Measurements from ENCODE around the gene ACTL9. TPM values are rescaled to one million over a fixed set of nuclear protein-coding genes. Genes with fewer than 3 reads are reported as not detected.
"Not testable (repeated sequence)": the region's sequence is repeated elsewhere in the genome, so short reads cannot be mapped to it uniquely, and the experiment has no call there.

ACTL9 gene
- total RNA-seq, 1 donor from 2014 or later = not detected

DNA sequence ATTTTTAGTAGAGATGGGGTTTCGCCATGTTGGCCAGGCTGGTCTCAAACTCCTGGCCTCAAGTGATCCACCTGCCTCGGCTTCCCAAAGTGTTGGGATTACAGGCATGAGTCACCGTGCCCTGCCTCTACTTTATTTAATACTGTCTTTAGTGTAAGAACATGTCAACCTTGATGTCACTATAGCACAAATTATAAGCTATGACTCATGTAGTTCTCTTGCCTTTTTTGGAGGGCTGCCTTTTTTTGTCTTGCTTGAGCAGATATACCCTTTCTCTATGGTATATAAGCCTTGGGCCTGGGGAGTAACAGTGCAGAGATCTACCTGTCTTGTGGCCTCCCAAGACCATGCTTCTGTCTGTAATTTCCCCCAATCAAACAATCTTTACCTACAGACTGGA lies 6.7 kb upstream of the ACTL9 start:
- not testable (repeated sequence) for H3K9ac ChIP-seq (ENCODE audit: low read depth in 1 of 3, low read length in 3 of 3); H3K36me3 ChIP-seq (ENCODE audit: control insufficient read depth in 3 of 3, insufficient read depth in 3 of 3, low read length in 3 of 3)

DNA sequence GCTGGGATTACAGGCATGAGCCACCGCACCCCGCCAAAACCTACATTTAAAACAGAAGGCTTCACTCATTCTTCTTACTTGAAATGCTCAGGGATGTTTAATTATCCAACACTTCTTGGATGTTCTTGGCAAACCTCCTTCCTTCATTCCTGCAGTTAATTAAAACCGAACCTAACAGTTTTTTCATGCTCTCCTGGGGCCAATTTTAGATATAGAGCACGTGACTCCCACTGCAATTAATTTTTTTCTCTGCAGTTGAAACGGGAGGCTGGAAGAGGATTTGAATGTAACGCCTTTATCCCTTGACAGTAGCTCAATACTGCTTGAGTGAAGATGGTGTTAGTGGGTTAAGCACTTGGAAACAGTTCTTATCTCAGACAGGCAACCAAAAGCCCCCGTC lies 4.6 kb upstream of the ACTL9 start:
- no peak overlapping the region for H3K4me3 ChIP-seq (ENCODE audit: low read length in 3 of 3)
- no peaks in the 10 kb centered on the region for H3K27me3 ChIP-seq (ENCODE audit: control insufficient read depth in 3 of 3, insufficient read depth in 3 of 3, low read length in 3 of 3)
- H3K27ac ChIP-seq (ENCODE audit: low read depth, low read length) = no peak overlapping the region
- H3K9ac ChIP-seq (ENCODE audit: low read depth in 1 of 3, low read length in 3 of 3) = no peak overlapping the region
- no peaks in the 10 kb centered on the region for H3K36me3 ChIP-seq (ENCODE audit: control insufficient read depth in 3 of 3, insufficient read depth in 3 of 3, low read length in 3 of 3)
- no peaks in the 10 kb centered on the region for H3K9me3 ChIP-seq (ENCODE audit: control insufficient read depth in 3 of 3, low read length in 3 of 3)
- no peaks in the 10 kb centered on the region for H3K4me1 ChIP-seq (ENCODE audit: control insufficient read depth in 3 of 3, insufficient read depth in 3 of 3, low read length in 3 of 3)

More for the DNA sequence above, 6.7 kb upstream of the ACTL9 start:
- not testable (repeated sequence) for H3K9me3 ChIP-seq (ENCODE audit: control insufficient read depth in 3 of 3, low read length in 3 of 3); H3K4me1 ChIP-seq (ENCODE audit: control insufficient read depth in 3 of 3, insufficient read depth in 3 of 3, low read length in 3 of 3); H3K27me3 ChIP-seq (ENCODE audit: control insufficient read depth in 3 of 3, insufficient read depth in 3 of 3, low read length in 3 of 3); H3K27ac ChIP-seq (ENCODE audit: low read depth, low read length); H3K4me3 ChIP-seq (ENCODE audit: low read length in 3 of 3)

GRCh38 chr19:8702350-8702749 lies 3.8 kb upstream of the ACTL9 start:
- Histone ChIP-seq H3K4me1 (ENCODE audit: control insufficient read depth in 3 of 3, insufficient read depth in 3 of 3, low read length in 3 of 3) (no peaks in the 10 kb centered on the region), H3K4me3 (ENCODE audit: low read length in 3 of 3) (no peak overlapping the region), H3K9ac (ENCODE audit: low read depth in 1 of 3, low read length in 3 of 3) (no peak overlapping the region), H3K9me3 (ENCODE audit: control insufficient read depth in 3 of 3, low read length in 3 of 3) (no peaks in the 10 kb centered on the region), H3K27ac (ENCODE audit: low read depth, low read length) (no peak overlapping the region), H3K27me3 (ENCODE audit: control insufficient read depth in 3 of 3, insufficient read depth in 3 of 3, low read length in 3 of 3) (peaks cover 0 to 3% (median 0%) of the 10 kb centered on the region in 3 donors), H3K36me3 (ENCODE audit: control insufficient read depth in 3 of 3, insufficient read depth in 3 of 3, low read length in 3 of 3) (no peaks in the 10 kb centered on the region)

DNA sequence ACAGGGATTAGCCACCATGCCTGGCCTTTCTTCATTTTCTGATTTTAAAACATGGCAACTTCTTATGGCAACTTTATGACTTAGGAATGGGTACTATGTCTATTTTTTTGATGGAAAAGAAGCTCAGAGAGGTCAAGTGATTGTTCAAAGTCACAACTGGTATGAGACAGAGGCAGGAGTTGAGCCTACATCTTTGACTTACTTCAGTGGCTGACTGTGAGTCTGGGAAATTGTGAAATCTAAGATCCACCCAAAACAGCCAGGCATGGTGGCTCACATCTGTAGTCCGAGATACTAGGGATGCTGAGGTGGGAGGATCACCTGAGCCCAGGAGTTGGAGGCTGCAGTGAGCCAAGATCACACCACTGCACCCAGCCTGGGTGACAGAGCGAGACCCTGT lies 2.4 kb upstream of the ACTL9 start:
- no peak overlapping the region for H3K27ac ChIP-seq (ENCODE audit: low read depth, low read length)
- peaks cover 0 to 9% (median 0%) of the 10 kb centered on the region in 3 donors for H3K27me3 ChIP-seq (ENCODE audit: control insufficient read depth in 3 of 3, insufficient read depth in 3 of 3, low read length in 3 of 3)
- H3K9me3 ChIP-seq (ENCODE audit: control insufficient read depth in 3 of 3, low read length in 3 of 3) = no peaks in the 10 kb centered on the region
- no peak overlapping the region for H3K4me3 ChIP-seq (ENCODE audit: low read length in 3 of 3)
- H3K4me1 ChIP-seq (ENCODE audit: control insufficient read depth in 3 of 3, insufficient read depth in 3 of 3, low read length in 3 of 3) = no peaks in the 10 kb centered on the region
- no peaks in the 10 kb centered on the region for H3K36me3 ChIP-seq (ENCODE audit: control insufficient read depth in 3 of 3, insufficient read depth in 3 of 3, low read length in 3 of 3)
- no peak overlapping the region for H3K9ac ChIP-seq (ENCODE audit: low read depth in 1 of 3, low read length in 3 of 3)

DNA sequence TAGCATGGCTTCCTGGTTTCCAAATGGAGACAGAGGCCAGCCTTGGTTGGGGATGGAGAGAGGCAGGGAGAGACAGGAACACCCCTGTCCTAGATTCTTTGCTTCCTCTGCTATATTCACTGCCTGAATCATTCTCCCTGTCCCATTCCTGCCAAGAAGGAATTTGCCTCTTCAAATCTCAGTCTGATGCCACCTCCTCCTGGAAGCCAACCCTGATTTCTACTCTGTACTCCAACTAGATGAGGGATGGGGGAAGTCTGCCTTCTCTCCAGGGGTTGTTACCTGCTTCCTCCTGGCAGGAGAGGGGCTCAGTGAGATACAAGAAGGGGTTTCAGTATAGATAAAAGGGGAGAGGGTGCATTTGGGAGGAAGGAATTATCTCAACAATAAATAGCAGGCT lies 1.3 kb upstream of the ACTL9 start:
- Histone ChIP-seq H3K4me1 (ENCODE audit: control insufficient read depth in 3 of 3, insufficient read depth in 3 of 3, low read length in 3 of 3) (no peaks in the 10 kb centered on the region), H3K4me3 (ENCODE audit: low read length in 3 of 3) (no peak overlapping the region), H3K9me3 (ENCODE audit: control insufficient read depth in 3 of 3, low read length in 3 of 3) (no peaks in the 10 kb centered on the region), H3K27ac (ENCODE audit: low read depth, low read length) (no peak overlapping the region), H3K27me3 (ENCODE audit: control insufficient read depth in 3 of 3, insufficient read depth in 3 of 3, low read length in 3 of 3) (peaks cover 0 to 9% (median 0%) of the 10 kb centered on the region in 3 donors), H3K36me3 (ENCODE audit: control insufficient read depth in 3 of 3, insufficient read depth in 3 of 3, low read length in 3 of 3) (no peaks in the 10 kb centered on the region), H3K9ac (ENCODE audit: low read depth in 1 of 3, low read length in 3 of 3) (no peak overlapping the region)

- H3K9ac ChIP-seq (ENCODE audit: low read depth in 1 of 3, low read length in 3 of 3) = no peak overlapping the region
- no peaks in the 10 kb centered on the region for H3K4me1 ChIP-seq (ENCODE audit: control insufficient read depth in 3 of 3, insufficient read depth in 3 of 3, low read length in 3 of 3)
- H3K36me3 ChIP-seq (ENCODE audit: control insufficient read depth in 3 of 3, insufficient read depth in 3 of 3, low read length in 3 of 3) = no peaks in the 10 kb centered on the region
- H3K27ac ChIP-seq (ENCODE audit: low read depth, low read length) = no peak overlapping the region
- H3K9me3 ChIP-seq (ENCODE audit: control insufficient read depth in 3 of 3, low read length in 3 of 3) = no peaks in the 10 kb centered on the region
- no peak overlapping the region for H3K4me3 ChIP-seq (ENCODE audit: low read length in 3 of 3)
- H3K27me3 ChIP-seq (ENCODE audit: control insufficient read depth in 3 of 3, insufficient read depth in 3 of 3, low read length in 3 of 3) = peaks cover 0 to 17% (median 0%) of the 10 kb centered on the region in 3 donors
Measured at GRCh38 chr19:8697671-8698432, 743 bp downstream of the ACTL9 start.

GRCh38 chr19:8696993-8697392 lies 1.6 kb downstream of the ACTL9 start:
- H3K27me3 ChIP-seq (ENCODE audit: control insufficient read depth in 3 of 3, insufficient read depth in 3 of 3, low read length in 3 of 3) = peaks cover 0 to 17% (median 0%) of the 10 kb centered on the region in 3 donors
- H3K27ac ChIP-seq (ENCODE audit: low read depth, low read length) = no peak overlapping the region
- no peak overlapping the region for H3K4me3 ChIP-seq (ENCODE audit: low read length in 3 of 3)
- H3K4me1 ChIP-seq (ENCODE audit: control insufficient read depth in 3 of 3, insufficient read depth in 3 of 3, low read length in 3 of 3) = no peaks in the 10 kb centered on the region
- no peaks in the 10 kb centered on the region for H3K9me3 ChIP-seq (ENCODE audit: control insufficient read depth in 3 of 3, low read length in 3 of 3)
- H3K36me3 ChIP-seq (ENCODE audit: control insufficient read depth in 3 of 3, insufficient read depth in 3 of 3, low read length in 3 of 3) = no peaks in the 10 kb centered on the region
- H3K9ac ChIP-seq (ENCODE audit: low read depth in 1 of 3, low read length in 3 of 3) = no peak overlapping the region

GRCh38 chr19:8695911-8696310 lies 2.7 kb downstream of the ACTL9 start:
- Histone ChIP-seq H3K27ac (ENCODE audit: low read depth, low read length) (no peak overlapping the region), H3K27me3 (ENCODE audit: control insufficient read depth in 3 of 3, insufficient read depth in 3 of 3, low read length in 3 of 3) (peaks cover 0 to 17% (median 0%) of the 10 kb centered on the region in 3 donors), H3K9ac (ENCODE audit: low read depth in 1 of 3, low read length in 3 of 3) (no peak overlapping the region), H3K4me3 (ENCODE audit: low read length in 3 of 3) (no peak overlapping the region), H3K9me3 (ENCODE audit: control insufficient read depth in 3 of 3, low read length in 3 of 3) (no peaks in the 10 kb centered on the region), H3K4me1 (ENCODE audit: control insufficient read depth in 3 of 3, insufficient read depth in 3 of 3, low read length in 3 of 3) (no peaks in the 10 kb centered on the region), H3K36me3 (ENCODE audit: control insufficient read depth in 3 of 3, insufficient read depth in 3 of 3, low read length in 3 of 3) (no peaks in the 10 kb centered on the region)

GRCh38 chr19:8695501-8695900 lies 3.1 kb downstream of the ACTL9 start:
- H3K9me3 ChIP-seq (ENCODE audit: control insufficient read depth in 3 of 3, low read length in 3 of 3) = peaks cover 0 to under 1% (median 0%) of the 10 kb centered on the region in 3 donors
- no peaks in the 10 kb centered on the region for H3K36me3 ChIP-seq (ENCODE audit: control insufficient read depth in 3 of 3, insufficient read depth in 3 of 3, low read length in 3 of 3)
- no peaks in the 10 kb centered on the region for H3K4me1 ChIP-seq (ENCODE audit: control insufficient read depth in 3 of 3, insufficient read depth in 3 of 3, low read length in 3 of 3)
- no peak overlapping the region for H3K9ac ChIP-seq (ENCODE audit: low read depth in 1 of 3, low read length in 3 of 3)
- no peak overlapping the region for H3K4me3 ChIP-seq (ENCODE audit: low read length in 3 of 3)
- peaks cover 0 to 17% (median 0%) of the 10 kb centered on the region in 3 donors for H3K27me3 ChIP-seq (ENCODE audit: control insufficient read depth in 3 of 3, insufficient read depth in 3 of 3, low read length in 3 of 3)
- H3K27ac ChIP-seq (ENCODE audit: low read depth, low read length) = no peak overlapping the region

DNA sequence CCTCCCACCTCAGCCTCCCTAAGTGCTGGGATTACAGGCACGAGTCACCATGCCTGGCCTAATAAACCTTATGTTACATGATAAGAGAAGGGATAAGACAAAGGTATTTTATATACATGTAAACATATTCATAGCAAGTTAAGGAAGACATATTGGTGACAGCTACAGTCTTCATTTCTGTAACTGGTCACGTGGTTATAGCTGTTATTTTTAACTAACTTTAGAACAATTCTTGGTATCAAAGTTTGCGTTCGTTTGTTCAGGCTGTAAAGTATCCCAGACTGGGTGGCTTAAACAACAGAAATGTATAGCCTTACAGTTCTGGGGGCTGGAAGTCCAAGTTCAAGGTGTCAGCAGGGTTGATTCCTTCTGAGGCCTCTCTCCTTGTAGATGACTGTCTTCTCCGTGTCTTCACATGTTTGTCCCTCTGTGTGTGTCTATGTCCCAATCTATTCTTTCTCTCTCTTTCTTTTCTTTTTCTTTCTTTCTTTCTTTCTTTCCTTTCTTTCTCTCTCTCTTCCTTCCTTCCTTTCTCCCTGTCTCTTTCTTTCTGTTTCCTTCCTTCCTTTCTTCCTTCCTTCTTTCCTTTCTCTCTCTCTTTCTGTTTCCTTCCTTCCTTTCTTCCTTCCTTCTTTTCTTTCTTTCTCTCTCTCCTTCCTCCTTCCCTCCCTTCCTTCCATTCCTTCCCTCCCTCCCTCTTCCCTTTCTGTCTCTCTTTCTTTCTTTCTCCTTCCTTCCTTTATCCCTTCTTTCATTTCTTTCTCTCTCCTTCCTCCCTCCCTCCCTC lies 7.6 kb downstream of the ACTL9 start:
- Histone ChIP-seq H3K4me1 (ENCODE audit: control insufficient read depth in 3 of 3, insufficient read depth in 3 of 3, low read length in 3 of 3) (no peaks in the 10 kb centered on the region), H3K36me3 (ENCODE audit: control insufficient read depth in 3 of 3, insufficient read depth in 3 of 3, low read length in 3 of 3) (no peaks in the 10 kb centered on the region), H3K9ac (ENCODE audit: low read depth in 1 of 3, low read length in 3 of 3) (no peak overlapping the region), H3K4me3 (ENCODE audit: low read length in 3 of 3) (no peak overlapping the region), H3K9me3 (ENCODE audit: control insufficient read depth in 3 of 3, low read length in 3 of 3) (peaks cover 0 to 2% (median 0%) of the 10 kb centered on the region in 3 donors), H3K27ac (ENCODE audit: low read depth, low read length) (no peak overlapping the region), H3K27me3 (ENCODE audit: control insufficient read depth in 3 of 3, insufficient read depth in 3 of 3, low read length in 3 of 3) (peaks cover 0 to 8% (median 0%) of the 10 kb centered on the region in 3 donors)

All from skeletal muscle tissue (tissue), 4 donors.